ENCODE results near the gene DCANP1. TPM values are rescaled to one million over a fixed set of nuclear protein-coding genes. Genes with fewer than 3 reads are reported as not detected.

The DCANP1 gene
- total and polyA plus RNA-seq, 9 of the 15 experiments (the other 6 are each of a cell fraction or from before 2014, with no cell fraction given) = not detected

DNA sequence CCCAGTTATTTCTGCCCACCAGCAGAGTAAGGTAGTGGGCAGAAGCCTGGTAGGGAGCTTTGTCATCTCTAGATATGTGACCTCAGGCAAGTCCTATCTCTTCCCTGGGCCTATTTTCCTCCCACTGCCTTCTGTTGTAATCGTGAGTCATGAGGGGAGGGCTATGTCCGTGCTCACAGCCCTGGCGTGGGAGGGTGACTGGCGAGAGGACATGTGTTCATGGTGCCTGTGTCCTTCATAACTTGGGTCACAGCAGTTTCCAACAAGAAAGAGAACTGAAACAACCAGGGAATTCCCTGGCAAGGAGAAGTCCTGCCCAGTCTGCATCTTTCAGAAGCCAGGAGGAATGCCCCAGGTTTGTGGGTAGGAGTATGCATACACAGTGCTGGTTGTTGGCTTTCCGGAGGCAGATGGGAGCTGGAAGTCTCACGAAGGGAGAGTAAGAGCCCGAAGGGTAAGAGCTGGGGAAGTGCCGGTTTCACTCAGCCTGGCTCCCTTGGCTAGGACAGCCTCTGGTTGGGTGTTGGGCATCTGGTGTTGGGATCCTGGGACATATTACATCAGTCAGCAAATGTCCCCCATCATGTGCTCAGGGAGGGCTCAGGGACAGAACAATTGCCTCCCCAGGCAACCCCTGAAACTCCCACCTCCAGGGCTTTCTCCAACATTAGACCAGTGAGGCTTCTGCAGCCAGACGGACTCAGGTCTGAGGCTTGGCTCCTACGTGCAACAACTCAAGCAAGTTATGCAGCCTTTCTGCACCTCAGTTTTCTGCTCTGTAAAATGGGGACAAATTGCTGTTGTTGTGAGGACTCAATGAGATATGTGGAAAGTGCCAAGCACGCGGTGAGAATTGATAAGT lies 9.3 kb upstream of the DCANP1 start (continued):
- TF ChIP-seq ZNF407 (IDR thresholded peaks at IDR 0.05; ENCODE audit: low read depth) (no peak), NFXL1 (CRISPR knock-in tag; IDR thresholded peaks at IDR 0.05) (no peak), SOX6 (IDR thresholded peaks at IDR 0.05) (peak; percentile 70), PRMT5 (CRISPR knock-in tag; IDR thresholded peaks at IDR 0.05) (no peak), MAX (CRISPR knock-in tag; IDR thresholded peaks at IDR 0.05) (peak; percentile 95), PHF8 (IDR thresholded peaks at IDR 0.05; ENCODE audit: borderline replicate concordance, low read length) (peak; percentile 44; the same call in 1 of the 2 replicates), CHAMP1 (IDR thresholded peaks at IDR 0.05) (no peak; the same call in 1 of the 2 replicates), SUPT5H (IDR thresholded peaks at IDR 0.05) (peak; percentile 53), EWSR1 (IDR thresholded peaks at IDR 0.05; ENCODE audit: borderline replicate concordance, low read depth, partially characterized antibody) (no peak)
- TF ChIP-seq, protein P1, sequence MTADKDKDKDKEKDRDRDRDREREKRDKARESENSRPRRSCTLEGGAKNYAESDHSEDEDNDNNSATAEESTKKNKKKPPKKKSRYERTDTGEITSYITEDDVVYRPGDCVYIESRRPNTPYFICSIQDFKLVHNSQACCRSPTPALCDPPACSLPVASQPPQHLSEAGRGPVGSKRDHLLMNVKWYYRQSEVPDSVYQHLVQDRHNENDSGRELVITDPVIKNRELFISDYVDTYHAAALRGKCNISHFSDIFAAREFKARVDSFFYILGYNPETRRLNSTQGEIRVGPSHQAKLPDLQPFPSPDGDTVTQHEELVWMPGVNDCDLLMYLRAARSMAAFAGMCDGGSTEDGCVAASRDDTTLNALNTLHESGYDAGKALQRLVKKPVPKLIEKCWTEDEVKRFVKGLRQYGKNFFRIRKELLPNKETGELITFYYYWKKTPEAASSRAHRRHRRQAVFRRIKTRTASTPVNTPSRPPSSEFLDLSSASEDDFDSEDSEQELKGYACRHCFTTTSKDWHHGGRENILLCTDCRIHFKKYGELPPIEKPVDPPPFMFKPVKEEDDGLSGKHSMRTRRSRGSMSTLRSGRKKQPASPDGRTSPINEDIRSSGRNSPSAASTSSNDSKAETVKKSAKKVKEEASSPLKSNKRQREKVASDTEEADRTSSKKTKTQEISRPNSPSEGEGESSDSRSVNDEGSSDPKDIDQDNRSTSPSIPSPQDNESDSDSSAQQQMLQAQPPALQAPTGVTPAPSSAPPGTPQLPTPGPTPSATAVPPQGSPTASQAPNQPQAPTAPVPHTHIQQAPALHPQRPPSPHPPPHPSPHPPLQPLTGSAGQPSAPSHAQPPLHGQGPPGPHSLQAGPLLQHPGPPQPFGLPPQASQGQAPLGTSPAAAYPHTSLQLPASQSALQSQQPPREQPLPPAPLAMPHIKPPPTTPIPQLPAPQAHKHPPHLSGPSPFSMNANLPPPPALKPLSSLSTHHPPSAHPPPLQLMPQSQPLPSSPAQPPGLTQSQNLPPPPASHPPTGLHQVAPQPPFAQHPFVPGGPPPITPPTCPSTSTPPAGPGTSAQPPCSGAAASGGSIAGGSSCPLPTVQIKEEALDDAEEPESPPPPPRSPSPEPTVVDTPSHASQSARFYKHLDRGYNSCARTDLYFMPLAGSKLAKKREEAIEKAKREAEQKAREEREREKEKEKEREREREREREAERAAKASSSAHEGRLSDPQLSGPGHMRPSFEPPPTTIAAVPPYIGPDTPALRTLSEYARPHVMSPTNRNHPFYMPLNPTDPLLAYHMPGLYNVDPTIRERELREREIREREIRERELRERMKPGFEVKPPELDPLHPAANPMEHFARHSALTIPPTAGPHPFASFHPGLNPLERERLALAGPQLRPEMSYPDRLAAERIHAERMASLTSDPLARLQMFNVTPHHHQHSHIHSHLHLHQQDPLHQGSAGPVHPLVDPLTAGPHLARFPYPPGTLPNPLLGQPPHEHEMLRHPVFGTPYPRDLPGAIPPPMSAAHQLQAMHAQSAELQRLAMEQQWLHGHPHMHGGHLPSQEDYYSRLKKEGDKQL (CRISPR knock-in tag; IDR thresholded peaks at IDR 0.05; ENCODE audit: borderline replicate concordance) = no peak
